ENCODE results near the gene LCN1.

Gene LCN1

GRCh38 chr9:135520916-135521607 lies at the start of gene LCN1:
LCN1 (plus strand) TSS chr9:135521440; CDS start chr9:135521498, 58 bp downstream.
- Histone ChIP-seq H3K9me3 (ENCODE audit: control insufficient read depth, insufficient read depth, low read length) (no peaks in the 10 kb centered on the region), H3K4me1 (ENCODE audit: control insufficient read depth, low read length) (no peaks in the 10 kb centered on the region), H3K4me2 (ENCODE audit: low read length) (no peak within 1 kb of the TSS), H4K20me1 (ENCODE audit: control insufficient read depth, insufficient read depth, low read depth, low read length) (no peaks in the 10 kb centered on the region), H3K79me2 (ENCODE audit: control insufficient read depth, low read length) (no peaks in the 10 kb centered on the region), H3K4me3 (ENCODE audit: low read length) (no peak within 1 kb of the TSS), H3K27ac (ENCODE audit: low read depth, low read length) (no peak within 1 kb of the TSS), H3K27me3 (ENCODE audit: control insufficient read depth, low read length) (no peaks in the 10 kb centered on the region), H3F3A (ENCODE audit: control insufficient read depth, insufficient read depth) (no peaks in the 10 kb centered on the region), H3K9me2 (replicated peaks; ENCODE audit: control insufficient read depth, low read length) (no peaks in the 10 kb centered on the region), H3K36me3 (ENCODE audit: control insufficient read depth, low read length) (no peaks in the 10 kb centered on the region)
- TF ChIP-seq CTCF (IDR thresholded peaks at IDR 0.05; ENCODE audit: low read depth, low read length, poor library complexity, severe bottlenecking) (no peak), EZH2phosphoT487 (IDR thresholded peaks at IDR 0.05; ENCODE audit: borderline replicate concordance, low read length) (no peak)

GRCh38 chr9:135471791-135472640 lies 49.2 kb upstream of the LCN1 start:
- Histone ChIP-seq H3F3A (ENCODE audit: control insufficient read depth, insufficient read depth) (no peaks in the 10 kb centered on the region), H3K9me3 (ENCODE audit: control insufficient read depth, insufficient read depth, low read length) (no peaks in the 10 kb centered on the region), H3K4me2 (ENCODE audit: low read length) (no peak overlapping the region), H3K79me2 (ENCODE audit: control insufficient read depth, low read length) (no peaks in the 10 kb centered on the region), H3K4me1 (ENCODE audit: control insufficient read depth, low read length) (no peaks in the 10 kb centered on the region), H4K20me1 (ENCODE audit: control insufficient read depth, insufficient read depth, low read depth, low read length) (no peaks in the 10 kb centered on the region), H3K4me3 (ENCODE audit: low read length) (no peak overlapping the region), H3K27me3 (ENCODE audit: control insufficient read depth, low read length) (no peaks in the 10 kb centered on the region), H3K9me2 (replicated peaks; ENCODE audit: control insufficient read depth, low read length) (no peaks in the 10 kb centered on the region), H3K27ac (ENCODE audit: low read depth, low read length) (no peak overlapping the region), H3K36me3 (ENCODE audit: control insufficient read depth, low read length) (no peaks in the 10 kb centered on the region)
- TF ChIP-seq EZH2phosphoT487 (IDR thresholded peaks at IDR 0.05; ENCODE audit: borderline replicate concordance, low read length) = no peak
- TF ChIP-seq CTCF (IDR thresholded peaks at IDR 0.05; ENCODE audit: low read depth, low read length, poor library complexity, severe bottlenecking) = no peak

- H3K9me2 ChIP-seq (replicated peaks; ENCODE audit: control insufficient read depth, low read length) = no peaks in the 10 kb centered on the region
- no peaks in the 10 kb centered on the region for H3K4me1 ChIP-seq (ENCODE audit: control insufficient read depth, low read length)
- no peaks in the 10 kb centered on the region for H3K9me3 ChIP-seq (ENCODE audit: control insufficient read depth, insufficient read depth, low read length)
- H3K27ac ChIP-seq (ENCODE audit: low read depth, low read length) = no peak overlapping the region
- H3F3A ChIP-seq (ENCODE audit: control insufficient read depth, insufficient read depth) = no peaks in the 10 kb centered on the region; the same call in 1 of the 2 replicates
- peaks cover 11% of the 10 kb centered on the region for H3K27me3 ChIP-seq (ENCODE audit: control insufficient read depth, low read length)
- H3K79me2 ChIP-seq (ENCODE audit: control insufficient read depth, low read length) = no peaks in the 10 kb centered on the region
- H3K4me3 ChIP-seq (ENCODE audit: low read length) = no peak overlapping the region
- no peak for TF ChIP-seq EZH2phosphoT487 (IDR thresholded peaks at IDR 0.05; ENCODE audit: borderline replicate concordance, low read length)
- H4K20me1 ChIP-seq (ENCODE audit: control insufficient read depth, insufficient read depth, low read depth, low read length) = no peaks in the 10 kb centered on the region
- H3K4me2 ChIP-seq (ENCODE audit: low read length) = no peak overlapping the region
- no peaks in the 10 kb centered on the region for H3K36me3 ChIP-seq (ENCODE audit: control insufficient read depth, low read length)
Measured at GRCh38 chr9:135473972-135474543, 47.2 kb upstream of the LCN1 start.

All from DOHH2 (cell line).